HEK293 (cell line): ENCODE data around the gene RITA1.
A peak's percentile ranks its signal among the peaks of the same experiment; 100 is the strongest.

Experiments
- CTCF ChIA-PET: fragments of 350-600 bp; formaldehyde crosslinking; extraction: SDS; loops from one replicate; lab custom pipeline; 2021; ENCODE audit warnings: antibody characterized with exemption; lab: Yijun Ruan, JAX
- POLR2A ChIA-PET: fragments of 300-600 bp; formaldehyde crosslinking; extraction: SDS; loops from one replicate; lab custom pipeline; 2020; ENCODE audit warnings: antibody characterized with exemption, inconsistent platforms; lab: Yijun Ruan, JAX
- H3K27ac ChIP-seq: fragments of 200-500 bp; sonication (Bioruptor generic); 2 replicates; pipeline ENCODE4 v1.5.1; 2014; ENCODE audit warnings: low read depth, low read length, control low read depth, inconsistent platforms; ENCODE audit errors: extremely low read depth
- H3K36me3 ChIP-seq, 2 experiments: fragments of 200-500 bp in 1 of 2; sonication (Bioruptor generic) in 1 of 2; 1 replicate in 1 of 2; 2 replicates in 1 of 2; pipeline ENCODE4 v1.5.1; 2014 to 2017; ENCODE audit warnings: inconsistent platforms in 2 of 2, low read length in 2 of 2; ENCODE audit not compliant: control insufficient read depth in 2 of 2, insufficient read depth in 1 of 2
- H3K4me1 ChIP-seq: fragments of 200-500 bp; sonication (Bioruptor generic); 2 replicates; pipeline ENCODE4 v1.5.1; 2014; ENCODE audit warnings: mild to moderate bottlenecking, low read length, inconsistent platforms; ENCODE audit not compliant: control insufficient read depth, insufficient read depth
- H3K4me3 ChIP-seq: 2 replicates; pipeline ENCODE4 v1.5.1; 2011; ENCODE audit warnings: low read depth, mild to moderate bottlenecking, control low read depth, low read length, moderate library complexity
- H3K9me3 ChIP-seq: fragments of 200-500 bp; sonication (Bioruptor generic); 2 replicates; pipeline ENCODE4 v1.5.1; 2014; ENCODE audit warnings: low read depth, low read length, inconsistent platforms; ENCODE audit not compliant: control insufficient read depth, insufficient read depth
- BCL11B ChIP-seq: fragments of 450-650 bp; formaldehyde crosslinking; IDR thresholded peaks from 2 replicates; pipeline ENCODE4 v1.5.1; 2016; ENCODE audit warnings: low read depth, missing biosample characterization, missing genetic modification characterization
- BCL6B ChIP-seq: fragments of 450-650 bp; formaldehyde crosslinking; IDR thresholded peaks from 2 replicates; pipeline ENCODE4 v1.5.1; 2017; ENCODE audit warnings: missing biosample characterization, missing genetic modification characterization
- MEIS1 ChIP-seq: sonication (generic); formaldehyde crosslinking; IDR thresholded peaks from 2 replicates; pipeline ENCODE4 v1.8.1; 2022; ENCODE audit warnings: missing genetic modification reagents, mild to moderate bottlenecking, borderline replicate concordance
- TRIM28 ChIP-seq: IDR thresholded peaks from 2 replicates; pipeline ENCODE4 v1.6.1; 2011; ENCODE audit warnings: low read length, control low read depth, borderline replicate concordance
- ZBTB20 ChIP-seq: fragments of 450-650 bp; formaldehyde crosslinking; IDR thresholded peaks from 2 replicates; pipeline ENCODE4 v1.5.1; 2016; ENCODE audit warnings: missing biosample characterization, missing genetic modification characterization
- ZFP41 ChIP-seq: fragments of 450-650 bp; formaldehyde crosslinking; IDR thresholded peaks from 2 replicates; pipeline ENCODE4 v1.5.1; 2016; ENCODE audit warnings: missing biosample characterization, missing genetic modification characterization, borderline replicate concordance
- ZIC2 ChIP-seq: fragments of 450-650 bp; formaldehyde crosslinking; IDR thresholded peaks from 2 replicates; pipeline ENCODE4 v1.5.1; 2016; ENCODE audit warnings: missing biosample characterization, missing genetic modification characterization
- ZNF10 ChIP-seq: fragments of 450-650 bp; formaldehyde crosslinking; IDR thresholded peaks from 2 replicates; pipeline ENCODE4 v1.5.1; 2017; ENCODE audit warnings: missing biosample characterization, missing genetic modification characterization
- ZNF16 ChIP-seq: fragments of 450-650 bp; formaldehyde crosslinking; IDR thresholded peaks from 2 replicates; pipeline ENCODE4 v1.5.1; 2016; ENCODE audit warnings: low read depth, missing biosample characterization, missing genetic modification characterization
- ZNF169 ChIP-seq: fragments of 450-650 bp; formaldehyde crosslinking; IDR thresholded peaks from 2 replicates; pipeline ENCODE4 v1.5.1; 2016; ENCODE audit warnings: missing biosample characterization, missing genetic modification characterization
- ZNF2 ChIP-seq: fragments of 450-650 bp; formaldehyde crosslinking; IDR thresholded peaks from 2 replicates; pipeline ENCODE4 v1.5.1; 2016; ENCODE audit warnings: missing biosample characterization, missing genetic modification characterization
- ZNF302 ChIP-seq: fragments of 450-650 bp; formaldehyde crosslinking; IDR thresholded peaks from 2 replicates; pipeline ENCODE4 v1.5.1; 2016; ENCODE audit warnings: missing biosample characterization, missing genetic modification characterization, low read depth
- ZNF354C ChIP-seq: fragments of 450-650 bp; formaldehyde crosslinking; IDR thresholded peaks from 2 replicates; pipeline ENCODE4 v1.5.1; 2016; ENCODE audit warnings: missing biosample characterization, missing genetic modification characterization, low read depth, borderline replicate concordance
- ZNF37A ChIP-seq: fragments of 450-650 bp; IDR thresholded peaks from 2 replicates; pipeline ENCODE4 v1.5.1; 2018; ENCODE audit warnings: missing biosample characterization, missing genetic modification characterization
- ZNF530 ChIP-seq: fragments of 450-650 bp; formaldehyde crosslinking; IDR thresholded peaks from 2 replicates; pipeline ENCODE4 v1.5.1; 2016; ENCODE audit warnings: low read depth, missing biosample characterization, missing genetic modification characterization
- ZNF623 ChIP-seq: fragments of 450-650 bp; formaldehyde crosslinking; IDR thresholded peaks from 2 replicates; pipeline ENCODE4 v1.5.1; 2016; ENCODE audit warnings: missing biosample characterization, missing genetic modification characterization
- ZNF777 ChIP-seq: fragments of 450-650 bp; formaldehyde crosslinking; IDR thresholded peaks from 2 replicates; pipeline ENCODE4 v1.5.1; 2017; ENCODE audit warnings: missing biosample characterization, missing genetic modification characterization, borderline replicate concordance
- ZNF830 ChIP-seq: fragments of 450-650 bp; IDR thresholded peaks from 2 replicates; pipeline ENCODE4 v1.5.0; 2018; ENCODE audit warnings: missing biosample characterization, missing genetic modification characterization, low read depth, mild to moderate bottlenecking, moderate library complexity
- TF ChIP-seq, protein P1 (sequence below): fragments of 450-650 bp; formaldehyde crosslinking; IDR thresholded peaks from 2 replicates; pipeline ENCODE4 v1.5.1; 2016; ENCODE audit warnings: missing biosample characterization, missing genetic modification characterization
- TF ChIP-seq, protein P2 (sequence below): fragments of 450-650 bp; formaldehyde crosslinking; IDR thresholded peaks from 2 replicates; pipeline ENCODE4 v1.5.1; 2017; ENCODE audit warnings: missing biosample characterization, missing genetic modification characterization
- TF ChIP-seq, protein P3 (sequence below): fragments of 450-650 bp; formaldehyde crosslinking; IDR thresholded peaks from 2 replicates; pipeline ENCODE4 v1.5.1; 2016; ENCODE audit warnings: missing biosample characterization, missing genetic modification characterization, borderline replicate concordance
- TF ChIP-seq, protein P4 (sequence below): IDR thresholded peaks from 2 replicates; pipeline ENCODE4 v1.6.1; 2011; ENCODE audit warnings: mild to moderate bottlenecking, low read depth, low read length, borderline replicate concordance

Gene RITA1

DNA sequence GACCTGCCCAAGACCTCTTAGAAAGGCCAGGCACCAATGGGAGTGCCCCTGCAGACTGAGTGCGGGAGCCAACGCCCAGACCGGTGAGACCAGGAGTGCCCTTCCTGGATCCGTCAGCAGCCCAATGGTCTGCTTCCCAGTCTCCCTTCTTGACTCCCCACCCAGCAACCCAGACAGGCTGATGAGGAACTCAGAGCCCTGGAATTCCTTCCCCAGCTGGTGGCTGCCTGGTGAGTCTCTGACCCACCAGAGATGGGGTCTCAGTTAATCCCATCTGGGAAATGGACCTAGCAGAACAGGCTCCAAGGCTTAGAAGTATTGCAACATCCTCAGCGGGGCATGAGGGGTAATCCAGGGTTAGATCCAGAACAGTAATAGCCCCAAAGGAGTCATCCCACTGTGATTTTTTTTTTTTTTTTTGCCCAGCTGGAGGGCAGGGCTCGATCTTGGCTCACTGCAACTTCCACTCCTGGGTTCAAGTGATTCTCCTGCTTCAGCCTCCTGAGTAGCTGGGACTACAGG is 48.5 kb upstream of the RITA1 start:
- Histone ChIP-seq H3K9me3 (no peaks in the 10 kb centered on the region), H3K36me3 (no peaks in the 10 kb centered on the region), H3K27ac (no peak overlapping the region), H3K4me1 (peaks cover 6% of the 10 kb centered on the region; the same call in 1 of the 2 replicates), H3K4me3 (no peak overlapping the region)
- no peak for TF ChIP-seq ZNF169
- TF ChIP-seq, protein P1, sequence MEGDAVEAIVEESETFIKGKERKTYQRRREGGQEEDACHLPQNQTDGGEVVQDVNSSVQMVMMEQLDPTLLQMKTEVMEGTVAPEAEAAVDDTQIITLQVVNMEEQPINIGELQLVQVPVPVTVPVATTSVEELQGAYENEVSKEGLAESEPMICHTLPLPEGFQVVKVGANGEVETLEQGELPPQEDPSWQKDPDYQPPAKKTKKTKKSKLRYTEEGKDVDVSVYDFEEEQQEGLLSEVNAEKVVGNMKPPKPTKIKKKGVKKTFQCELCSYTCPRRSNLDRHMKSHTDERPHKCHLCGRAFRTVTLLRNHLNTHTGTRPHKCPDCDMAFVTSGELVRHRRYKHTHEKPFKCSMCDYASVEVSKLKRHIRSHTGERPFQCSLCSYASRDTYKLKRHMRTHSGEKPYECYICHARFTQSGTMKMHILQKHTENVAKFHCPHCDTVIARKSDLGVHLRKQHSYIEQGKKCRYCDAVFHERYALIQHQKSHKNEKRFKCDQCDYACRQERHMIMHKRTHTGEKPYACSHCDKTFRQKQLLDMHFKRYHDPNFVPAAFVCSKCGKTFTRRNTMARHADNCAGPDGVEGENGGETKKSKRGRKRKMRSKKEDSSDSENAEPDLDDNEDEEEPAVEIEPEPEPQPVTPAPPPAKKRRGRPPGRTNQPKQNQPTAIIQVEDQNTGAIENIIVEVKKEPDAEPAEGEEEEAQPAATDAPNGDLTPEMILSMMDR (tag by site-specific recombination): no peak
- TF ChIP-seq, protein P2, sequence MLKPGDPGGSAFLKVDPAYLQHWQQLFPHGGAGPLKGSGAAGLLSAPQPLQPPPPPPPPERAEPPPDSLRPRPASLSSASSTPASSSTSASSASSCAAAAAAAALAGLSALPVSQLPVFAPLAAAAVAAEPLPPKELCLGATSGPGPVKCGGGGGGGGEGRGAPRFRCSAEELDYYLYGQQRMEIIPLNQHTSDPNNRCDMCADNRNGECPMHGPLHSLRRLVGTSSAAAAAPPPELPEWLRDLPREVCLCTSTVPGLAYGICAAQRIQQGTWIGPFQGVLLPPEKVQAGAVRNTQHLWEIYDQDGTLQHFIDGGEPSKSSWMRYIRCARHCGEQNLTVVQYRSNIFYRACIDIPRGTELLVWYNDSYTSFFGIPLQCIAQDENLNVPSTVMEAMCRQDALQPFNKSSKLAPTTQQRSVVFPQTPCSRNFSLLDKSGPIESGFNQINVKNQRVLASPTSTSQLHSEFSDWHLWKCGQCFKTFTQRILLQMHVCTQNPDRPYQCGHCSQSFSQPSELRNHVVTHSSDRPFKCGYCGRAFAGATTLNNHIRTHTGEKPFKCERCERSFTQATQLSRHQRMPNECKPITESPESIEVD (tag by site-specific recombination): no peak
- TF ChIP-seq TRIM28: no peak
- TF ChIP-seq ZNF302 (tag by site-specific recombination): no peak
- TF ChIP-seq ZNF354C (tag by site-specific recombination): no peak
- TF ChIP-seq, protein P3, sequence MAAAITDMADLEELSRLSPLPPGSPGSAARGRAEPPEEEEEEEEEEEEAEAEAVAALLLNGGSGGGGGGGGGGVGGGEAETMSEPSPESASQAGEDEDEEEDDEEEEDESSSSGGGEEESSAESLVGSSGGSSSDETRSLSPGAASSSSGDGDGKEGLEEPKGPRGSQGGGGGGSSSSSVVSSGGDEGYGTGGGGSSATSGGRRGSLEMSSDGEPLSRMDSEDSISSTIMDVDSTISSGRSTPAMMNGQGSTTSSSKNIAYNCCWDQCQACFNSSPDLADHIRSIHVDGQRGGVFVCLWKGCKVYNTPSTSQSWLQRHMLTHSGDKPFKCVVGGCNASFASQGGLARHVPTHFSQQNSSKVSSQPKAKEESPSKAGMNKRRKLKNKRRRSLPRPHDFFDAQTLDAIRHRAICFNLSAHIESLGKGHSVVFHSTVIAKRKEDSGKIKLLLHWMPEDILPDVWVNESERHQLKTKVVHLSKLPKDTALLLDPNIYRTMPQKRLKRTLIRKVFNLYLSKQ: no peak
- ChIA-PET CTCF (interaction anchor here (0.6 to 1.7 kb wide), 2 partner anchors 89 to 103 kb away, joined by 3 to 7 read pairs; no protein-coding TSS in a partner anchor), POLR2A (no interaction called here)

GRCh38 chr12:113137861-113138783 is 47.4 kb upstream of the RITA1 start:
- no peaks in the 10 kb centered on the region for H3K36me3 ChIP-seq
- 0 out of 2 replicates have a peak, but pooled peaks have one; percentile 25 for TF ChIP-seq ZBTB20 (tag by site-specific recombination)
- TF ChIP-seq ZIC2 (tag by site-specific recombination): no peak
- TF ChIP-seq ZNF37A (tag by site-specific recombination): no peak
- TF ChIP-seq, all 188 proteins: peak for 1
- ChIA-PET POLR2A (no interaction called here), CTCF (interaction anchor here (1.7 to 2.0 kb wide), 2 partner anchors 15 to 90 kb away, joined by 7 to 8 read pairs; no protein-coding TSS in a partner anchor)
- no peak overlapping the region for H3K27ac ChIP-seq
- no peaks in the 10 kb centered on the region for H3K9me3 ChIP-seq
- peaks cover 6% of the 10 kb centered on the region; the same call in 1 of the 2 replicates for H3K4me1 ChIP-seq
- no peak overlapping the region for H3K4me3 ChIP-seq

DNA sequence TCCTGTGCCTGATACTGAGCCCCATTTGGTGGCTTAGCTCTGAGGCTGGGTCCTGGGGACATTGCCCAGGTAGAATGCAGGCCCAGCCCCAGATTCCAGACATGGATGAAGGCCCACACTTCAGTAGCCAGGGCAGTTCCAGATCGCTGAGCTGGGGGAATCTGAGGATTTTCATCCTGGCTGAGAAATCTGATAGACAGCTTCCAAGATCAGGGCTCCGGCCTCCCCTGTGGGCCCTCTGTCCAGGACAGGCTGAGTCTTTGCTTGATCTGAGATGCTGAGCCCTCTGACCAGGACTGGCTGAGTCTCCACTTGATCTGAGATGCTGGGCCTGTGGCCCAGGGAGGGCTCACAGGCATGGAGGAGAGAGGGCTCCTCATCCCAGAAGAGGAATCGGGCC is 46.7 kb upstream of the RITA1 start:
- Histone ChIP-seq H3K4me3 (no peak overlapping the region), H3K27ac (no peak overlapping the region), H3K36me3 (no peaks in the 10 kb centered on the region), H3K9me3 (no peaks in the 10 kb centered on the region), H3K4me1 (peaks cover 6% of the 10 kb centered on the region; the same call in 1 of the 2 replicates)
- POLR2A ChIA-PET: no interaction called here
- CTCF ChIA-PET: interaction anchor here (0.6 to 2.0 kb wide), 4 partner anchors 15 to 145 kb away, joined by 3 to 8 read pairs (median 6); no protein-coding TSS in a partner anchor
- TF ChIP-seq ZNF2 (tag by site-specific recombination) (no peak), ZNF623 (no peak), ZNF830 (tag by site-specific recombination) (no peak), BCL11B (tag by site-specific recombination) (no peak), ZNF16 (tag by site-specific recombination) (no peak), ZNF777 (tag by site-specific recombination) (no peak), ZFP41 (tag by site-specific recombination) (no peak), ZNF10 (no peak), MEIS1 (CRISPR knock-in tag) (no peak), ZNF530 (tag by site-specific recombination) (no peak), BCL6B (tag by site-specific recombination) (no peak)
- TF ChIP-seq, protein P4, sequence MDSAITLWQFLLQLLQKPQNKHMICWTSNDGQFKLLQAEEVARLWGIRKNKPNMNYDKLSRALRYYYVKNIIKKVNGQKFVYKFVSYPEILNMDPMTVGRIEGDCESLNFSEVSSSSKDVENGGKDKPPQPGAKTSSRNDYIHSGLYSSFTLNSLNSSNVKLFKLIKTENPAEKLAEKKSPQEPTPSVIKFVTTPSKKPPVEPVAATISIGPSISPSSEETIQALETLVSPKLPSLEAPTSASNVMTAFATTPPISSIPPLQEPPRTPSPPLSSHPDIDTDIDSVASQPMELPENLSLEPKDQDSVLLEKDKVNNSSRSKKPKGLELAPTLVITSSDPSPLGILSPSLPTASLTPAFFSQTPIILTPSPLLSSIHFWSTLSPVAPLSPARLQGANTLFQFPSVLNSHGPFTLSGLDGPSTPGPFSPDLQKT: no peak
